GM18498 (cell line): ENCODE data around the gene ZNRF1.
A peak's percentile ranks its signal among the peaks of the same experiment; 100 is the strongest.
"Not testable (repeated sequence)": the region's sequence is repeated elsewhere in the genome, so short reads cannot be mapped to it uniquely, and the experiment has no call there.

Source experiments
- ATAC-seq: cut with Tn5 transposase; IDR thresholded peaks from one replicate; pipeline ENCODE4 v1.9.1; 2021; ENCODE audit warnings: mild to moderate bottlenecking, moderate library complexity; ENCODE audit not compliant: unreplicated experiment

The ZNRF1 gene

DNA sequence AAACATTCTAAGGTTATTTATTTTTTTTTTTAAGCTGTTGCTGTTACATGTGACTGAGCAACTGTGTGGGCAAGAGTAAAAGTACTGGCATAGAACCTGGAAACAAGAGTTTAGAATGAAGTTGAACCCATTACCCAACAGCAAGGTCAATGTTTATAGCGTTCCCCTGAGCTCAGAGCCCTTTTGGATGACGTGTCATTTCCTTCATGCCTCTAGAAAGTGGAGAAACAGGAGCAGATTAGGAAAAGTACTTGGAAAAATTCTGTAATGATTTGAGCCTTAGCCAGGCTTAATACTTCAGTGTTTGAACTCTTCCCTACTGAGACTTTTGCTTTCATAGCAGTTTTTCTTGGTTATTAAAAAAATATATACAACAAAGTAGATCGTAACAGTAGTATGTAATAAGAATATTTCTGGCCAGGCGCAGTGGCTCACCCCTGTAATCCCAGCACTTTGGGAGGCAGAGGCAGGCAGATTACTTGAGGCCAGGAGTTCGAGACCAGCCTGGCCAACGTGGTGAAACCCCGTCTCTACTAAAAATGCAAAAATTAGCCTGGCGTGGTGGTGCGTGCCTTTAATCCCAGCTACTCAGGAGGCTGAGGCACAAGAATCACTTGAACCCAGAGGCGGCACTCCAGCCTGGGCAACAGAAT, 27.5 kb downstream of the ZNRF1 start:
- not testable (repeated sequence) for ATAC-seq

GRCh38 chr16:75026892-75027391, 28.1 kb downstream of the ZNRF1 start:
- ATAC-seq: no peak

- ATAC-seq: no peak
Measured at GRCh38 chr16:75027520-75028300, 28.9 kb downstream of the ZNRF1 start.

- no peak for ATAC-seq
Measured at GRCh38 chr16:75028544-75029135, 29.8 kb downstream of the ZNRF1 start.

GRCh38 chr16:75029854-75030253, 31.0 kb downstream of the ZNRF1 start:
- no peak for ATAC-seq

- ATAC-seq: no peak
Measured at GRCh38 chr16:75032655-75033054, 33.8 kb downstream of the ZNRF1 start.

- no peak for ATAC-seq
Measured at GRCh38 chr16:75035410-75035968, 36.7 kb downstream of the ZNRF1 start.

DNA sequence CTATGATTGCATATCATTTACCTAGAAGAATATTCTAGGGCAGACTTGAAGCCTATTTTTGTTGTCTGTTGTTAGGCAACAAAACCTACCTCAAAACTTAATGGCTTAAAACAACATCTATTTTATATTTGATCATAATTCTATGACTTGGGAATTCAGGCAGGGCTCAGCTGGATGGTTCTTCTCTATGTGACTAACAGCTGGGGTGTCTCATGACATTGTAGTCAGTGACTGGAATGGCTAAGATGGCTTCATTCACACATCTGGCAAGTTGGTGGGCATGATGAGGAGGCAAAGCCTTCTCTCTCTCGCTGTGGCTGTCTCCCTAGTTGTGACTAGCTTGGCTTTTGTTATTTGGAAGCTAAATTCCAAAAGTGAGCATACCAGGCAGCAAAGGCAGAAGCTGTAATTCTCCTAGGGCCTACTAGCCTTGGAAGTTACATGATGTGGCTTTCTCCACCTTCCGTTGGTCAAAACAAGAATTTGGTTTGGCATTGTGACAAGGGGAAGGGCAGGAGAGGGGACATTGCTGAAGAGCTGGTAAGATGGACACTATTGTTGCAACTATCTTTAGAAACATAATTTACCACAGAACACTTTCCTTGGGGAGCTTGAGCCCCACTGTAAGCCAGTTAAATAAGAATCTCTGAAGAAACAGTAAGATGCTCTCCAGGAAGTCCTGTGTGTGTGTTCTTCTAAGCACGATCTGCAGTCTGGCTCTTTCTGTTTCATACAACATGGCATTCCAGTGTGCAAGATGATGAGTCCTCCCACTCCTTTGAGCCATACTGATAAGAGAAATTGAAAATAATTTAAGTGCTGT, 39.4 kb downstream of the ZNRF1 start:
- no peak for ATAC-seq

DNA sequence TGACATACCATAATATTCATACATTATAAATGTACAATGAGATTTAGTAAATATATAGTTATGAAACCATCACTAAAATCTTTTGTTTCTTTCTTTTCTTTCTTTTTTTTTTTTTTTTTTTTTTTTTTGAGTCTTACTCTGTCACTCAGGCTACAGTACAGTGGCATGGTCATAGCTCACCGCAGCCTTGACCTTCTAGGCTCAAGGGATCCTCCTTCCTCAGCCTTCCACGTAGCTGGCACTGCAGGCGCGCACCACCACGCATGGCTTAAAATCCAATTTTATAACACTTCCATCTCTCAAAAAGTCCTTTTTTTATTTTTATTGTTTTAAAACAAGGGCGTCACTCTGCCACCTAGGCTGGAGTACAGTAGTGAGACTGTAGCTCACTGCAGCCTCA, 41.1 kb downstream of the ZNRF1 start:
- ATAC-seq: no peak

- no peak for ATAC-seq
Measured at GRCh38 chr16:75042426-75043174, 43.8 kb downstream of the ZNRF1 start.

- ATAC-seq: peak; percentile 85
Measured at GRCh38 chr16:75043175-75043895, 44.5 kb downstream of the ZNRF1 start.

DNA sequence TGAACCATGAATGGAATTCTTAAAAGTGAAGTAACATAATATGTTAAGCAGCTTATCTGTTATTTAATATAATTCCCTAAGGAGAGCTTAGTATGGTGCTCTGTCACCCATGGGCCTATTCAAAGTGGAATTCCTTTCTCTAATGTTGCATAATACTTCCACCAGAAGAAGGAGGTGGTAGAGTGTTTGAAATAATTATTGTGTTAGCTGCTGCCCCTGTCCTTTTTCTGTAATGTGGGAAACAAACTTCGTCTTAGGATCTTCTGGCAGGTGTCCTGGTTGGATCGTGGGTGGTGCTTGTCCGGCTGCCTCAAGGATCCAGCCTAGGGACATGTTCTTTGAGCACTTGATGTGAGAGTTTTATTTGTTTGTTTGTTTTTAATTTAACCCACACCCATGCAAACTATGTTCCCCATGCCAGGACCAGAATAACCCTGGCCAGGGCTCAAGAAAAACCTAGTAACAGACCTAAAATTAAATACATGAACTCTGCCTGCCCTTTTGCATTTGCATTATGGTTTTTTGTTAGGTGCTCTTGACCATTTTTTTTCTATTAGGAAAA, 46.1 kb downstream of the ZNRF1 start:
- ATAC-seq: no peak

DNA sequence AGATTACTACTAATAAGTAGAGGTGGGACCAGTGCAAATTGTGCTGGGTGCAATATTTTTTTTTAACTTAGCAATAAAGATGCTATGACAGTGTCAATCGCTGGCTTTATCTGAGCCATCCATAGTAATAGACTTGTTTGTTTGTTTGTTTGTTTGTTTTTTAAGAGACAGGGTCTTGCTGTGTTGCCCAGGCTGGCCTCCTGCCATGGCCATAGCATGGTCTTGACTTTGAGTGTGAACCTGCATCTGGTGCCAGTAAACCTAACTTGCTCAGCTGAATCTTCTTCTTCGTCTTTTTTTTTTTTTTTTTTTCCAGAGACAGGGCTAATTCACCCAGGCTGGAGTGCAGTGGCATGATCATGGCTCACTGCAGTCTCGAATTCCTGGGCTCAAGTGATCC, 46.6 kb downstream of the ZNRF1 start:
- no peak for ATAC-seq

GRCh38 chr16:75048054-75048453, 49.2 kb downstream of the ZNRF1 start:
- ATAC-seq: no peak

GRCh38 chr16:75048530-75048929, 49.7 kb downstream of the ZNRF1 start:
- ATAC-seq: no peak

GRCh38 chr16:75052481-75053202, 53.8 kb downstream of the ZNRF1 start:
- no peak for ATAC-seq

GRCh38 chr16:75053791-75054555, 55.1 kb downstream of the ZNRF1 start:
- no peak for ATAC-seq

GRCh38 chr16:75054556-75054947, 55.7 kb downstream of the ZNRF1 start:
- no peak for ATAC-seq
